ENCODE data around the gene SLC7A4. TPM values are rescaled to one million over a fixed set of nuclear protein-coding genes. Genes with fewer than 3 reads are reported as not detected.

Gene SLC7A4
- total RNA-seq, 2 experiments from 2014 or later = not detected

- TF ChIP-seq EZH2phosphoT487 (IDR thresholded peaks at IDR 0.05; ENCODE audit: borderline replicate concordance, low read depth, low read length) (no peak), CTCF (conservative IDR thresholded peaks at IDR 0.05; ENCODE audit: low read length) (no peak)
- H3K27ac ChIP-seq (ENCODE audit: low read depth, low read length, poor library complexity, severe bottlenecking) = no peak overlapping the region
- no peaks in the 10 kb centered on the region for H3K36me3 ChIP-seq (ENCODE audit: insufficient read depth, low read length)
- no peak overlapping the region for H3K4me3 ChIP-seq (ENCODE audit: low read depth, low read length, poor library complexity, severe bottlenecking)
- intact Hi-C loops (cut with micrococcal nuclease; ENCODE audit: unreplicated experiment) = no loop called here
- H3K79me2 ChIP-seq (ENCODE audit: insufficient read depth, low read depth, low read length) = no peaks in the 10 kb centered on the region
- no peak overlapping the region for H3K4me2 ChIP-seq (ENCODE audit: low read length)
- ChIA-PET CTCF (ENCODE audit: unreplicated experiment) (no interaction called here), POLR2A (no interaction called here)
- H2AFZ ChIP-seq (ENCODE audit: low read length) = no peak overlapping the region
- H3K9me3 ChIP-seq (ENCODE audit: low read length) = no peaks in the 10 kb centered on the region
- no peaks in the 10 kb centered on the region for H3K9me2 ChIP-seq (ENCODE audit: insufficient read depth, low read length)
- no peaks in the 10 kb centered on the region for H3K4me1 ChIP-seq (ENCODE audit: insufficient read depth, low read length, poor library complexity, severe bottlenecking)
- DNase-seq (ENCODE audit: low spot score) = no peak
- H4K20me1 ChIP-seq (ENCODE audit: insufficient read depth, low read length) = no peaks in the 10 kb centered on the region
- BruUV-seq (replicated peaks) = no TSS peak
These were observed 35.7 kb upstream of the SLC7A4 start for GRCh38 chr22:21067901-21068680.

- CTCF ChIA-PET (ENCODE audit: unreplicated experiment) = no interaction called here
- no peaks in the 10 kb centered on the region for H4K20me1 ChIP-seq (ENCODE audit: insufficient read depth, low read length)
- no peak overlapping the region for H3K27ac ChIP-seq (ENCODE audit: low read depth, low read length, poor library complexity, severe bottlenecking)
- POLR2A ChIA-PET = no interaction called here
- H3K4me2 ChIP-seq (ENCODE audit: low read length) = no peak overlapping the region
- no peaks in the 10 kb centered on the region for H3K9me3 ChIP-seq (ENCODE audit: low read length)
- H3K4me3 ChIP-seq (ENCODE audit: low read depth, low read length, poor library complexity, severe bottlenecking) = no peak overlapping the region
- no peak for DNase-seq (ENCODE audit: low spot score)
- no peak overlapping the region for H2AFZ ChIP-seq (ENCODE audit: low read length)
- H3K4me1 ChIP-seq (ENCODE audit: insufficient read depth, low read length, poor library complexity, severe bottlenecking) = no peaks in the 10 kb centered on the region
- intact Hi-C loops (cut with micrococcal nuclease; ENCODE audit: unreplicated experiment) = no loop called here
- TF ChIP-seq CTCF (conservative IDR thresholded peaks at IDR 0.05; ENCODE audit: low read length) (no peak), EZH2phosphoT487 (IDR thresholded peaks at IDR 0.05; ENCODE audit: borderline replicate concordance, low read depth, low read length) (no peak)
- H3K36me3 ChIP-seq (ENCODE audit: insufficient read depth, low read length) = no peaks in the 10 kb centered on the region
- no peaks in the 10 kb centered on the region for H3K9me2 ChIP-seq (ENCODE audit: insufficient read depth, low read length)
- no TSS peak for BruUV-seq (replicated peaks)
- no peaks in the 10 kb centered on the region for H3K79me2 ChIP-seq (ENCODE audit: insufficient read depth, low read depth, low read length)
These were observed 34.9 kb upstream of the SLC7A4 start for GRCh38 chr22:21067075-21067900.

Measured in OCI-LY7 (cell line).